ENCODE measurements around the gene PHIP.

GRCh38 chr6:78896227-78896626 lies 181.8 kb downstream of the PHIP start:
- TF ChIP-seq CTCF (IDR thresholded peaks at IDR 0.05 in 2 of 3, conservative IDR thresholded peaks at IDR 0.05 in 1 of 3; ENCODE audit: borderline replicate concordance in 1 of 3, insufficient read depth in 1 of 3, low read depth in 2 of 3, low read length in 2 of 3) (no peak), POLR2AphosphoS5 (IDR thresholded peaks at IDR 0.05; ENCODE audit: low read depth, low read length) (no peak), POLR2A (IDR thresholded peaks at IDR 0.05; ENCODE audit: borderline replicate concordance, extremely low read depth, insufficient read depth, insufficient read length) (no peak), CBX3 (IDR thresholded peaks at IDR 0.05; ENCODE audit: low read depth) (no peak), EZH2 (IDR thresholded peaks at IDR 0.05) (no peak), REST (IDR thresholded peaks at IDR 0.05; ENCODE audit: low read depth) (no peak), SIN3A (IDR thresholded peaks at IDR 0.05; ENCODE audit: low read depth) (no peak)

Measured in HCT116 (cell line).